SK-N-MC (cell line): ENCODE results near the gene CCND1.

ENCODE experiments used
- EZH2 ChIP-seq: fragments of 200-600 bp; sonication (generic); IDR thresholded peaks from one replicate; pipeline ENCODE4 v1.6.1; 2017; ENCODE audit warnings: antibody characterized with exemption
- FOXP2 ChIP-seq: optimal IDR thresholded peaks from 2 replicates; pipeline ENCODE3; 2011; ENCODE audit warnings: mild to moderate bottlenecking, moderate library complexity; ENCODE audit not compliant: insufficient read depth; ENCODE audit errors: extremely low read length, control extremely low read depth
- POLR2AphosphoS5 ChIP-seq: IDR thresholded peaks from 2 replicates; pipeline ENCODE4 v1.6.1; 2012; ENCODE audit warnings: mild to moderate bottlenecking, low read depth, low read length, borderline replicate concordance

DNA sequence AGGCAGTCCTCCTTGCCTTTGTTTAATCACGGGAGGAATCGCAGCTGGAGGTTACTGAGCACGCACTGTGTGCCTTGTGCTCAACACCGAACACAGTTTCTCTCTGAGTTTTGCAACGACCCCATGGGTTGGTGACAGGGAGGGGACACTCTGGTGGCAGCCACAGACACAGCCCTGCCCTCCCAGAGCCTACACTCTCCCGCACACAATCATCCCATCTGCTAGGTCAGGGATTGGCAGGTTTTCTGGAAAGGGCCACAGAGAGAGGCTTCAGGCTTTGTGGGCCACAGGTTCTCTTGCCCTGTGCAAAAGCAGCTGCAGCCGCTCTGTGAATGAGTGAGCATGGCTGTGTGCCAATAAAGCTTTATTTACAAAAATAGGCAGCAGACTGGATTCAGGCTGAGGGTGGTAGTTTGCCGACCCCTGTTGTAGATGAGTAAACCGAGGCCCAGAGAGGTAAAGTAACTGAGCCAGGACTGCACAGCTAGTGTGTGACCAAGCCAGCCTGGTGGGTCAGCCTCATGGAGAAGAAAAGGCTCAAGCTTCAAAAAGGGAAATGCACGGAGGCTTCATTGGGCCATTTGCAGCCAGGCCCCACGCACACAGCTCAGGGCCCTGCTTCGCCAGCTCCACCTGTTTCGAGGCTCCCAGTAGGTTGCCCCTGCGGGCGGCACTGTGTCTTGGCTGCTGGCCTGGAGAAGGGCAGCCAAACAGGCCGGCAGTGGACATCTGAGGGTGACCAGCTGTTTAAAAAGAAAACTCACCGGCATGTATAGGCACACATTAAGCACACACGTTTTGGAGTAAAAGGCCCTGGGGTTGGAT is 17.9 kb downstream of the CCND1 start:
- TF ChIP-seq POLR2AphosphoS5 (no peak), EZH2 (no peak), FOXP2 (no peak)
